HFFc6 (cell line): ENCODE results near the gene HOXA6. TPM values are rescaled to one million over a fixed set of nuclear protein-coding genes. Genes with fewer than 3 reads are reported as not detected.
A peak's percentile ranks its signal among the peaks of the same experiment; 100 is the strongest.

Source experiments
- DNase-seq: peaks from one replicate; pipeline ENCODE4 v3.0.0-alpha.2; 2018
- H3K27ac Mint-ChIP-seq: 2 replicates; pipeline ENCODE4 v1.8.0; 2020; ENCODE audit warnings: mild to moderate bottlenecking, mixed read lengths
- H3K27me3 Mint-ChIP-seq: 2 replicates; pipeline ENCODE4 v1.8.0; 2021; ENCODE audit warnings: mild to moderate bottlenecking, moderate library complexity, mixed read lengths; ENCODE audit not compliant: insufficient read depth
- H3K36me3 Mint-ChIP-seq: 2 replicates; pipeline ENCODE4 v1.8.0; 2021; ENCODE audit warnings: low read depth, mixed read lengths
- H3K4me1 Mint-ChIP-seq: 2 replicates; pipeline ENCODE4 v1.8.0; 2020; ENCODE audit warnings: low read depth, mixed read lengths
- H3K4me3 Mint-ChIP-seq: 2 replicates; pipeline ENCODE4 v1.8.0; 2020; ENCODE audit warnings: mild to moderate bottlenecking, moderate library complexity, mixed read lengths
- H3K9me3 Mint-ChIP-seq: 2 replicates; pipeline ENCODE4 v1.8.0; 2020; ENCODE audit warnings: mild to moderate bottlenecking, mixed read lengths
- CTCF ChIP-seq: fragments of 200-600 bp; sonication (generic); IDR thresholded peaks from 2 replicates; pipeline ENCODE4 v1.5.0; 2021; ENCODE audit warnings: antibody characterized with exemption, mild to moderate bottlenecking
- total RNA-seq, 6 experiments: library from RNA; stranded (reverse); fragmentation: NEBNext Ultra II Directional; extraction: Animal tissue kit (Norgen Biotek cat#: 25700); gene quantifications; 2 replicates in 1 of 6; 3 replicates in 5 of 6; pipeline ENCODE4 v1.2.3, GENCODE V29; 2021

HOXA6 gene
- total RNA-seq, 6 experiments from 2014 or later, result 2.3 to 3.8 (median 2.8) TPM

GRCh38 chr7:27130540-27131389, 16.8 kb downstream of the HOXA6 start, which contains the start of gene HOXA4:
TSS of gene HOXA4 (minus strand) at chr7:27130757. CDS start at chr7:27130733, 24 bp downstream.
- peaks cover 11% of the 10 kb centered on the region for H3K36me3 Mint-ChIP-seq
- H3K9me3 Mint-ChIP-seq, result no peaks in the 10 kb centered on the region
- DNase-seq, result peak; percentile 77
- peak within 1 kb of the TSS; percentile 52 for H3K27ac Mint-ChIP-seq
- no peak for TF ChIP-seq CTCF
- H3K4me3 Mint-ChIP-seq, result peak within 1 kb of the TSS; percentile 85
- H3K27me3 Mint-ChIP-seq, result peaks cover 11% of the 10 kb centered on the region
- H3K4me1 Mint-ChIP-seq, result peaks cover 28% of the 10 kb centered on the region

- Mint-ChIP-seq H3K36me3 (peaks cover 11% of the 10 kb centered on the region; the same call in 1 of the 2 replicates), H3K4me3 (no peak overlapping the region; the same call in 1 of the 2 replicates), H3K27ac (no peak overlapping the region), H3K4me1 (peaks cover 26% of the 10 kb centered on the region), H3K27me3 (peaks cover 12% of the 10 kb centered on the region), H3K9me3 (no peaks in the 10 kb centered on the region)
- no peak for DNase-seq
- TF ChIP-seq CTCF, result no peak
These were observed 17.6 kb downstream of the HOXA6 start for GRCh38 chr7:27129729-27130539.

- no peaks in the 10 kb centered on the region for H3K9me3 Mint-ChIP-seq
- H3K27ac Mint-ChIP-seq, result no peak overlapping the region
- peaks cover 26% of the 10 kb centered on the region for H3K4me1 Mint-ChIP-seq
- no peak overlapping the region; the same call in 1 of the 2 replicates for H3K4me3 Mint-ChIP-seq
- peaks cover 12% of the 10 kb centered on the region for H3K27me3 Mint-ChIP-seq
- no peak for DNase-seq
- H3K36me3 Mint-ChIP-seq, result peaks cover 11% of the 10 kb centered on the region; the same call in 1 of the 2 replicates
- no peak for TF ChIP-seq CTCF
These were observed 18.5 kb downstream of the HOXA6 start for GRCh38 chr7:27128776-27129728.

GRCh38 chr7:27128034-27128433, 19.5 kb downstream of the HOXA6 start:
- no peak overlapping the region for H3K27ac Mint-ChIP-seq
- DNase-seq, result no peak
- H3K4me1 Mint-ChIP-seq, result peaks cover 27% of the 10 kb centered on the region
- H3K36me3 Mint-ChIP-seq, result peaks cover 11% of the 10 kb centered on the region; the same call in 1 of the 2 replicates
- no peaks in the 10 kb centered on the region for H3K9me3 Mint-ChIP-seq
- peaks cover 17% of the 10 kb centered on the region for H3K27me3 Mint-ChIP-seq
- no peak for TF ChIP-seq CTCF
- H3K4me3 Mint-ChIP-seq, result no peak overlapping the region
